ENCODE measurements around the gene SLA2.

DNA sequence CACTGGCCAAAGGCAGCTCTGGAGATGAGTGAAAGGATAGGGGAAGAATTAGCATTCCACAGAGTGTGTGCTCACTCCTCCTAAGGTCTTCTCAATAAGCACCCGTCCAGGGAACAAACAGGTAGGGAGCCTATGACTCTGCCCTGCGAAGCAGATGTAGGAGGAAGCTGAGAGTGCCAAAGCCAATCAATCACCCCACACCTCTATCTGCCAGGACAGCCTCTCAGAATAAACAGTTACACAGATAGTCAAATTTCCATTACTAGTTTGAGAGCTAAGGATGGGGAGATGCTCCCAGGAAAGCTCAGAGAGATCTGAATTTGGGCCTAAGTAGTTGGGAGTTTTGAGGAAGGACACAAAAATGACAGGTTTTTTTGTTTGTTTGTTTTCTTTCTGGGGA is 40.5 kb upstream of the SLA2 start:
- TF ChIP-seq POLR2AphosphoS5 (IDR thresholded peaks at IDR 0.05) = no peak
- TF ChIP-seq, protein P1, sequence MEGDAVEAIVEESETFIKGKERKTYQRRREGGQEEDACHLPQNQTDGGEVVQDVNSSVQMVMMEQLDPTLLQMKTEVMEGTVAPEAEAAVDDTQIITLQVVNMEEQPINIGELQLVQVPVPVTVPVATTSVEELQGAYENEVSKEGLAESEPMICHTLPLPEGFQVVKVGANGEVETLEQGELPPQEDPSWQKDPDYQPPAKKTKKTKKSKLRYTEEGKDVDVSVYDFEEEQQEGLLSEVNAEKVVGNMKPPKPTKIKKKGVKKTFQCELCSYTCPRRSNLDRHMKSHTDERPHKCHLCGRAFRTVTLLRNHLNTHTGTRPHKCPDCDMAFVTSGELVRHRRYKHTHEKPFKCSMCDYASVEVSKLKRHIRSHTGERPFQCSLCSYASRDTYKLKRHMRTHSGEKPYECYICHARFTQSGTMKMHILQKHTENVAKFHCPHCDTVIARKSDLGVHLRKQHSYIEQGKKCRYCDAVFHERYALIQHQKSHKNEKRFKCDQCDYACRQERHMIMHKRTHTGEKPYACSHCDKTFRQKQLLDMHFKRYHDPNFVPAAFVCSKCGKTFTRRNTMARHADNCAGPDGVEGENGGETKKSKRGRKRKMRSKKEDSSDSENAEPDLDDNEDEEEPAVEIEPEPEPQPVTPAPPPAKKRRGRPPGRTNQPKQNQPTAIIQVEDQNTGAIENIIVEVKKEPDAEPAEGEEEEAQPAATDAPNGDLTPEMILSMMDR (IDR thresholded peaks at IDR 0.05; ENCODE audit: poor library complexity, severe bottlenecking) = no peak
- TF ChIP-seq EZH2 (IDR thresholded peaks at IDR 0.05; ENCODE audit: borderline replicate concordance, insufficient read depth, low read length, poor library complexity, severe bottlenecking) = no peak
- no peak for TF ChIP-seq EP300 (conservative IDR thresholded peaks at IDR 0.05; ENCODE audit: poor library complexity, severe bottlenecking)
- TF ChIP-seq MXI1 (conservative IDR thresholded peaks at IDR 0.05; ENCODE audit: poor library complexity, severe bottlenecking) = no peak

Measured in neural cell (in vitro differentiated cells).